ENCODE results near the gene DACT3.
A peak's percentile ranks its signal among the peaks of the same experiment; 100 is the strongest.
"Not testable (repeated sequence)": the region's sequence is repeated elsewhere in the genome, so short reads cannot be mapped to it uniquely, and the experiment has no call there.

Gene DACT3

GRCh38 chr19:46630586-46631205, 30.3 kb downstream of the DACT3 start:
- no peak for TF ChIP-seq CTCF (IDR thresholded peaks at IDR 0.05; ENCODE audit: insufficient read depth, low read length, poor library complexity, severe bottlenecking)
- Histone ChIP-seq H3K36me3 (ENCODE audit: control insufficient read depth, insufficient read depth, low read length) (no peaks in the 10 kb centered on the region), H3K4me3 (replicated peaks; ENCODE audit: low read depth, low read length) (no peak overlapping the region), H3K27me3 (replicated peaks; ENCODE audit: control insufficient read depth, insufficient read depth, low read length) (no peaks in the 10 kb centered on the region; the same call in 1 of the 2 replicates)
- no peak for DNase-seq (ENCODE audit: extremely low read depth, insufficient read length)

- H3K4me3 ChIP-seq (replicated peaks; ENCODE audit: low read depth, low read length) = no peak overlapping the region
- no peaks in the 10 kb centered on the region; the same call in 1 of the 2 replicates for H3K27me3 ChIP-seq (replicated peaks; ENCODE audit: control insufficient read depth, insufficient read depth, low read length)
- DNase-seq (ENCODE audit: extremely low read depth, insufficient read length) = no peak
- TF ChIP-seq CTCF (IDR thresholded peaks at IDR 0.05; ENCODE audit: insufficient read depth, low read length, poor library complexity, severe bottlenecking) = no peak
- H3K36me3 ChIP-seq (ENCODE audit: control insufficient read depth, insufficient read depth, low read length) = no peaks in the 10 kb centered on the region
These were observed 31.4 kb downstream of the DACT3 start for GRCh38 chr19:46629546-46630025.

- not testable (repeated sequence) for H3K4me3 ChIP-seq (replicated peaks; ENCODE audit: low read depth, low read length); H3K36me3 ChIP-seq (ENCODE audit: control insufficient read depth, insufficient read depth, low read length); H3K27me3 ChIP-seq (replicated peaks; ENCODE audit: control insufficient read depth, insufficient read depth, low read length); DNase-seq (ENCODE audit: extremely low read depth, insufficient read length)
These were observed 32.0 kb downstream of the DACT3 start for GRCh38 chr19:46628970-46629369.

- no peaks in the 10 kb centered on the region; the same call in 1 of the 2 replicates for H3K36me3 ChIP-seq (ENCODE audit: control insufficient read depth, insufficient read depth, low read length)
- H3K27me3 ChIP-seq (replicated peaks; ENCODE audit: control insufficient read depth, insufficient read depth, low read length) = no peaks in the 10 kb centered on the region
- no peak for TF ChIP-seq CTCF (IDR thresholded peaks at IDR 0.05; ENCODE audit: insufficient read depth, low read length, poor library complexity, severe bottlenecking)
- DNase-seq (ENCODE audit: extremely low read depth, insufficient read length) = no peak
- H3K4me3 ChIP-seq (replicated peaks; ENCODE audit: low read depth, low read length) = no peak overlapping the region
These were observed 34.5 kb downstream of the DACT3 start for GRCh38 chr19:46626446-46626845.

- TF ChIP-seq CTCF (IDR thresholded peaks at IDR 0.05; ENCODE audit: insufficient read depth, low read length, poor library complexity, severe bottlenecking) = no peak
- peaks cover 3% of the 10 kb centered on the region; the same call in 1 of the 2 replicates for H3K36me3 ChIP-seq (ENCODE audit: control insufficient read depth, insufficient read depth, low read length)
- DNase-seq (ENCODE audit: extremely low read depth, insufficient read length) = no peak
- H3K27me3 ChIP-seq (replicated peaks; ENCODE audit: control insufficient read depth, insufficient read depth, low read length) = no peaks in the 10 kb centered on the region
- no peak overlapping the region for H3K4me3 ChIP-seq (replicated peaks; ENCODE audit: low read depth, low read length)
These were observed 35.3 kb downstream of the DACT3 start for GRCh38 chr19:46625731-46626130.

GRCh38 chr19:46624958-46625661, 35.9 kb downstream of the DACT3 start, which contains the start of gene PTGIR:
PTGIR (minus strand) TSS chr19:46625089; CDS start chr19:46624225, 864 bp downstream.
- H3K27me3 ChIP-seq (replicated peaks; ENCODE audit: control insufficient read depth, insufficient read depth, low read length) = no peaks in the 10 kb centered on the region
- peak within 1 kb of the TSS; percentile 57 for H3K4me3 ChIP-seq (replicated peaks; ENCODE audit: low read depth, low read length)
- TF ChIP-seq CTCF (IDR thresholded peaks at IDR 0.05; ENCODE audit: insufficient read depth, low read length, poor library complexity, severe bottlenecking) = no peak
- no peak for DNase-seq (ENCODE audit: extremely low read depth, insufficient read length)
- H3K36me3 ChIP-seq (ENCODE audit: control insufficient read depth, insufficient read depth, low read length) = peaks cover 3% of the 10 kb centered on the region; the same call in 1 of the 2 replicates

Measured in GM06990 (cell line).